Activated T-helper 1 cell treated with anti-CD3 and anti-CD28 coated beads, Interleukin-2, amount 50 U/mL, for 16 hours (primary cell): ENCODE data around the gene KCTD1.

Experiments
- DNase-seq, 2 donors: peaks; one replicate each; pipeline ENCODE4 v3.0.0-alpha.2; 2020; ENCODE audit warnings: low read depth in 1 of 2, low spot score in 1 of 2

The KCTD1 gene

GRCh38 chr18:26548415-26549262 lies at the start of gene KCTD1:
Gene KCTD1 (minus strand): TSS chr18:26548553. CDS start chr18:26548536, 17 bp downstream.
- peak in 1 of 2 donors; percentile 33 for DNase-seq

GRCh38 chr18:26593365-26594320 lies 45.3 kb upstream of the KCTD1 start:
- DNase-seq: no peak

GRCh38 chr18:26584745-26585144 lies 36.4 kb upstream of the KCTD1 start:
- no peak for DNase-seq

DNA sequence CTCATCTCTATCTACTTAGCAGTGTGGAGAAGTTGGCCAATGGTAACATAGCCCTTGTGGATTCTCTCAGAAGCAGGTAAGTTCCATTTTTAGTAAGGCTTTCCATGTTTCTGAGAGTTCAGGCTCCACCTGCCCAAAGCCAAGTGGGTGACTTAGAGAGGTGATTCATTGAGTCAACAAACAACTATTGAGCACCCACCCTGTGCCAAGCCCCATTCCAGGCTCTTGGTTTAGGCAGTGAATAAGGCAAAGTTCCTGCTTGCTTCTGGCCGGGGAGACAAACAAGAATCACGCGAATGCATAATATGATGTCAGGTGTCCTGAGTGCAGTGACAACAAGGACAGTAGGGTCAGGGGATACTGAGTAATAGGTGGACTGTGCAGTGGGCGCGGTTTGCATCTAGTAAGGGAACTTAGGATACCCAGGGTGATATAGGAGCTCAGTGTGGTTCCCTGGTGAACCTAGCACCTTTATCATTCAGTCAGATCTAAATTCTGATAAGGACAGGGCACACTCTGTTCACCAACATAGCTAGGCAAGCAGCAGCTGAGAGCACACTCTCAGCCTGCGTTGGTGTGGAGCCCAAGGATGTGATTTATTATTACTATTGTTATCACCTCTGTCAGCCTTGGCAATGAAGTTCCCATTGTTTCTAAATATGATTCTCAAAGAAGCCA lies 31.7 kb upstream of the KCTD1 start:
- no peak for DNase-seq

- no peak for DNase-seq
Measured at GRCh38 chr18:26575865-26576217, 27.5 kb upstream of the KCTD1 start.

DNA sequence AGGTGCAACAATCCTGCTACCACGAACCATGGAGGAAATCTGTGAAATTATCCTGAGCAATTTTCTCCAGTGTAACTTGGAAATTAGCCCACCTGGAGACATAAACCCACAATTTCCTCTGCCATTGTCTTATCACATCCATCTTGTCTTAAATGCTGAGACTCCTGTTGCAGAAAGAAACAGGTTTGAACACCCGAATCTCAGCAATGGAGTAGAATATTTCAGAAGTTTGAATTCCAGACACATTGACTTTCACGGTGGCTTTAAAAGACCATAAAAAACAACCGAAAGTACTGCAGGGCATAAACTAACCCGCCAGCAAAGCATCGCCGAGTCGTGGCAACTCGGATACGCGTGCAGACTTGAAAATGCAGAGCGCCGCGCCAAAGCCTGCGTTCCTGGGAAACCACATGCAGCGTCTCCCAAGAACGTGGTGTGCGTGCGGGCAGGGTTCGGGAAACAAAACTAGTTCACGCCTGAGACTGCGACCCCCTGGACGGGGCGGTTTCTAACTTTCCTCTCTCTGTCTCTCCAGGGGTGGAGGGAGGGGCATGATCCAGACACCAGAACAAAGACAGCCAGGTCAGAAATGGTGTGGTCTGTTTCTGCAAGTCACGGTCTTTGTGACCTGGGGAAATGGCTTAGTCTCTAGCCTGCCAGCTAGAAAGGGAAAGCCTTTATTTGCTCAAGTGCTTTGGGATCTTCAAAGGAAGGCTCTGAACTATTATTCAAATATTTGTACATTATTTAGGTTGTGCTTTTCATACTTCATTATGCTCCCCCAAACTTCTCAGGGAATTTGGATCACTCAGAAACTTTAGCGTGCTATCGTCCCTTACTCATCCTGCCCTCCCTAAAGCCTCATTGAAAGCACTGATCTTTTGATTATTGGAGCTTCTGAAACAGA lies 26.9 kb upstream of the KCTD1 start:
- DNase-seq: no peak

DNA sequence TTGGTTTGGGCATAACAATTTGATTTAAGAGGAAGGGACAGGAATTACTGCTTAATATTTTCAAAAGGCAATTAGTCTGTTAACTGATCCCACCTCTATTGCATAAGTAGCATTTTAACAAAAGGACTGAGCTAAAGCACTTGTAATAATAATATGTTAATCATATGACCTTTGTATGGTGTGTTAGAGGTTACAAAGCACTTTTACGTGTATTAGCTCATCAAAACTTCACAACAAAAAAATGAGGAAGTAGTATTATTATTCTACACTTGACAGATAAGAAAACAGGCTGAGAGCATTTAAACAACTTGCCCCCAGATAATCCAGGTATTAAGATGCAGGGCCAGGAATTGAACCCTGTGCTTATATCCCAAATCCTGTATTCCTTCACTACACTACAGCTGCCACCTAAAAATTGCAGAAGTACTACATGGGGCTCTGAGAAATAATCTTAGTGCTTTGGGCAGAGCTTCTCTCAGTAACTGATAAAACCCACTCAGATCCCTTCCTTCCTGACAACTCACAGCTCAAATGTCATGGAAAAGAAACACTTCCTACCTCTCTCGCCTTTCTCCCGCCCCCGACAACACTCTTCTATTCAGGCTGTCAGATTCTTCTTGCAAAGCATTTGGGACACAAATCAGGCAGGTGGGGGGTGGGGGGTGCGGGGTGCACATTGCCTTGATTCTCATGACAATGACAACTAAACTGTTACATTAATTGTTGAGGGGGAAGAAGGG lies 20.7 kb upstream of the KCTD1 start:
- no peak for DNase-seq

DNA sequence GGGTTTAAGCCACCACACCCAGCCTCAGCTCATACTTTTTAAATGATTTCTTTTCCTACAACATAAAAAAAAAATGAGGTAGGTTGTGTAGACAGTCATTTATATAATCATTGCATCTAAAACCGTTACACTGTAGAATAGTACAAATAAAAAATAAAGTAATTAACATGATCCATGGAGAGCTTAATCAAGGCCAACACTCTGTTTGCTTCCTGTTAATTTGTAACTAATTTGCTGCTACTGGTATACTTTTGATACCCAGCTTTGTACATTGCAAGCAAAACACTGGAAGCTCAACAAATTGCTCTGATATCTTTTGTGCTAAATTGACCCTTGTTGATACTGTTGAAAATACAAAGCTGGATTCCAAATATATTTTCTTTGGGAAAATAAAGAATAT lies 20.2 kb upstream of the KCTD1 start:
- DNase-seq: no peak

GRCh38 chr18:26566874-26567555 lies 18.7 kb upstream of the KCTD1 start:
- no peak for DNase-seq

GRCh38 chr18:26565514-26565913 lies 17.2 kb upstream of the KCTD1 start:
- DNase-seq: no peak

GRCh38 chr18:26563024-26563423 lies 14.7 kb upstream of the KCTD1 start:
- DNase-seq: no peak

- no peak for DNase-seq
Measured at GRCh38 chr18:26562568-26562967, 14.2 kb upstream of the KCTD1 start.

- no peak for DNase-seq
Measured at GRCh38 chr18:26561769-26562168, 13.4 kb upstream of the KCTD1 start.

DNA sequence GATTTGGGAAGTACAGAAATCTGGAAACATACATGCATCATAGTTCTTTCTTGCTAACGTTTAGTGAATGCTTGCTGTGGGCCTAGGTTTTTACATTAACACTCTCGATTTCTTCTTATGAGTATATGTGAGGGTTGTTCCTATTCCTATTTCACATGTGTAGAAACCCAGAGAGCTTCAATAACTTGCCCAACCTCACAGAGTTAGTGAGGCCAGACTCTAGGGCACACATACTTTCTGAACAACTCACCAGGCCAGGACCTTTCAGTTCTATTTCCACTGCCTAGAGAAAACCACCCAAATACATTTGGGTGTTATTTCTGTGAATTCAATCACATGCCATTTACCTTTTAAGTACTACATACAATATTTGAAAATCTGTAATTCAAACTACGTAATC lies 8.2 kb upstream of the KCTD1 start:
- no peak for DNase-seq

DNA sequence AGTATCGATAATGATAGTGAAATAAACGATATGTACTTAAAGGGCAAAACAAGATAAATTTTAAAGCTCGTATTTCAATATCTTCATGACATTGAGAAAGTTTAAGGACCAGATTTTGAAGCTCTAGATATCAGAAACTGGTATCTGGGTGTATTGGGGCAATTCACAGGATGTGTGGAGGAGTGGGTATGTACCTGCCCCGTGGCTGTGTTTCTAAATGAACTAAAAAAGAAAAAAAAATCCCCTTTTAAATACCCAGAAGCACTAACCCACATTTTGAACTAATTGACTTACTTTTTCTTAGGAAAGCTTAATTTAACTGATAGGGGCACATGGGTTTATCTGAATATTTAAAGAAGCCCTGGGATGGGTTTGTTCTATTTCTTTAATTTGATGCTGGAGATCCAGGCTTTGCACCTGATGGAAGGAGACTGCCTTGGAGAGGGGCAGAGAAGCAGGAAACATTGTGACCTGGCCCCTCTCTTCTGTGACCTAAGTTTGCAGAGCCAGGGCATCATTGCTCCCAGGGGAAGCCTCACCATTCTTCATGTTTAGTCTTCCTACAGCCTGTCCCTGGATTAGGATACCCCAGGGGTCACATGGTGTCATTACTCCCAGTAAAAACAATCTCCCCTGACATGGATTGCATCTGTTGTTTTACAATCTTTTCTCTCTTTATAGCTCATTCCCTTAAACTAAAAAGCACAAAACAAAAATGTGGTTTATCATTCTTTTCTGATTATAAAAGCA lies 7.6 kb upstream of the KCTD1 start:
- no peak for DNase-seq

DNA sequence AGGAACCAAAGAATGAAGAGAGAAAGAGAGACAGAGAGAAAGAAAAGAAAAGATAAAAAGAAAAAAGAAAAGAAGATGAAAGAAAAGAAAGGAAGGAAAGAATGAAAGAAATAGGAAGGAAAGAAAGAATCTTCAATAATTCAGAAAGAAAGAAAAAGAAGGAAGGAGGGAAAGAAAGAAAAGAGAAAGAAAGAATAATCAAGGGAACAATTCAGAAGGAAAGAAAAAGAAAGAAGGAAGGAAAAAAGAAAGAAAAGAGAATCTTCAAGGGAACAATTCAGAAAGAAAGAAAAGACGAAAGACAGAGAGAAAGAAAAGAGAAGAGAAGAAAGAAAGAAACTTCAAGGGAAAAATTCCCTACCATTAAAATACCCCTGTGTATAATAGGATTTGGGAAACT lies 5.6 kb upstream of the KCTD1 start:
- DNase-seq: no peak

DNA sequence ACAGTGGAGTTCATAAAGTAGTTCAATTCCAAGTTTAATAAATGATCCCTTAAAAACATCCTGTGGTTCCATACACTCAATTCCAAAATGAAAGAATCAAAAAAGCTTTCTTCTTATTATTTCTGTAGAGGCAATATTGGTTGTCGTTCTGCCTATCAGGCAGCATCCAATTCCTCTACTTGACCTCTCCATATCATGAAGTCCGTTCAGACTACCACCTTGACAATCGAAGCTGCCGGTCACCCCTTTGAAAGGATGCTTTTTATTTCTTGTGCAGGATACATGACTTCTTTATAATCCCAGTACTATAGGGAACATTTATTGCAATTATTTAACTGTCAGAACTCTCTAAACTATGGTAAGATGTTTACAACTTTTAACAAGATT lies 3.3 kb upstream of the KCTD1 start:
- no peak for DNase-seq

DNA sequence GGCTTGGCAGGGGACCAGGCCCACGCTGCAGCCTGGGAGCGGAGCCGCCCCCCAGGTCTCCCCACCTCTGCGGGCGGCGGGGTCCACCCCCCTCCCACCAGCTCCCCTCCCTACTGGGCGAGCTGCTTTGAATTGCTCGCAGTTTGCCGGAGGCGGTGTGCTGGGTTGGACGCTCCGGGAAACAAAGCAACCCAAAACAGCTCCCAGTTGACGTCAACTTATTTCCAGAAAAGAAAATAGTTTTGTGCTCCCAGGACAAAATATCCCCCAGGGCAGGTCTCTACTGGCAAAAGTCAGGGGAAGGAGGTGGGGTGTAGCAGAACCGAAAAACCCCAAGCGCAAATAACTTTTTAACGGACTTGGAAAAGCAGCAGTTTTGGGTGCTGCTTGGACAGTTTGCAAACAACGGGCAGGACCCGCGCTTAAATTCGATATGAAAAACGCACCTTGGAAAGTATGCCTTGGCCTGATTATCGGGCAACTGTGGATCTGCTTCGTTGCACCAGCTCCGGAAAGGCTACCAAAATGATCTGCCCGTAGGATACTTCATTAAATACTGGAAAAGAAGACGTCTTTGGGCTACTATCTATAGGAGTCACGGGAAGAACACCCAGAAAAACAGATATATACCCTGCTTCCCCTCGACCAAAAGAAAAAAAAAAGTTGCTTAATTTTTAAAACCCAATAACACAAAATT lies 2.8 kb upstream of the KCTD1 start:
- no peak for DNase-seq
